ENCODE results near the gene TMEM51.
"Not testable (repeated sequence)": the region's sequence is repeated elsewhere in the genome, so short reads cannot be mapped to it uniquely, and the experiment has no call there.

TMEM51 gene

DNA sequence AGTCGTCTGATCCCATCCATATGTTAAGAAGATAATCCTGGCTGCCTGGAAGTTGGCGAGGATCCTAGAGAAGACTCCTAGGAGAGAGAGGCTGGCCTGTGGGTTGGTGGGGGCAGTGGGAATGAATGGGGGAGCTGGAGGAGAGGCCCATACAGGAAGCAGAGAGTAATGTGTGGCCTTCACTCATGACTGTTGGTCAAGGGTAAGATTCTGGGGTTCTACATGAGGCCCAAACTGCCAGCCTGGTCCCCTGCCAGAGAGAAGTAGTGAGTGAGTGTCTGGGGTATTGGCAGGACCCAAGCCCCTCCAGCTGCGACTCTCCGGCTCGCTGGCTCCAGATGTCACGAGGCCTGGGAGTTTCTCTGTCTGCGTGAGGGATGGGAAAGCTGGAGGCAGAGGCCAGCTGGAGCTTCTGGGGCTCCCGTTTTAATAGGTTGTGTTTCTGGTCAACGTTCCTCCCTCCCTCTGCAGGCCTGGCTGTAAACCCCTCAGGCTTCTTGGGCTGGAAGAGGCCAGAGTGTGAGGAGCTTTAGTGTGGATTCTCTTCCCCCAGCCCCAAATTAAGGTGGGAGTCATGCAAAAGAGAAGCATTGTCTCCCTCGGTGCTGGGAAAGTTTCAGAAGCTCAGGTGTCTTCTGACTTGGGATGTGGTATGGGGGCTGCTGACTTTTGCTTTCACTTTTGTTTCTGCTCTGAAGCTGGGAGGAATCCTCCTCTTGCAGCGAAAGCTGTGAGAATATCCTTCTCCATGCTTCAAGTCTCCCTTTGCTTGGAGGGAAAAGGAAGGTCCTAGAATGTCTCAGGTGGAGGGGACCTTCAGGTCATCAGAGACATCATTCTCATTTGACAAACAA lies 2.6 kb downstream of the TMEM51 start:
- DNase-seq = no peak

DNA sequence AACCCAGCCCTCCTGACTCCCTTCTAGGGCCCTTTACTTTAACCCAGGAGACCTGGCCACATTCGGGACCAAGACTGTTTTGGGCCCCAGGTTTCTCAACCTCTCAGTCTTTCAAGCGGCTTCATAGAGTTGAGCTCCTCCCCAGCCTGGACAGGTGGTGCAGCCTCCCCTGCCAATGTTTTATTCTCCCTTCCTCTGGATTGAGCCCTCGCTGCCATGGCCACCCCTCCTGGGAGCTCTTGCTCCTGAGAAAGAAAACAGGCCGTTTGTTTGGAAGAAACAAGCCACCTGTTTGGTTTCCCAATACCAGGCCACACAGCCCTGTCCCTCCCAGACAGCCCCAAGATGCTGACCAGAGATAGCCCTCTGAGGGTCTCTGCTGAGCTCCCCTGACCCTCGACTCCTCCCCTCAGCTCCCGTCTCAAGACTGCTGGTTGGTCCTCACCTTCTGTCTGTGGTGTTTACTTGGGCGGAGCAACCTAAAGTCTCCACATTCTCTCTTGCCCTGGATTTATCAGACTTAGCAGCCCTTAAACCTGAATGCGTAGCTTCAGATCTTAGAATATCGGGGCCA lies 3.3 kb downstream of the TMEM51 start:
- no peak for DNase-seq

DNA sequence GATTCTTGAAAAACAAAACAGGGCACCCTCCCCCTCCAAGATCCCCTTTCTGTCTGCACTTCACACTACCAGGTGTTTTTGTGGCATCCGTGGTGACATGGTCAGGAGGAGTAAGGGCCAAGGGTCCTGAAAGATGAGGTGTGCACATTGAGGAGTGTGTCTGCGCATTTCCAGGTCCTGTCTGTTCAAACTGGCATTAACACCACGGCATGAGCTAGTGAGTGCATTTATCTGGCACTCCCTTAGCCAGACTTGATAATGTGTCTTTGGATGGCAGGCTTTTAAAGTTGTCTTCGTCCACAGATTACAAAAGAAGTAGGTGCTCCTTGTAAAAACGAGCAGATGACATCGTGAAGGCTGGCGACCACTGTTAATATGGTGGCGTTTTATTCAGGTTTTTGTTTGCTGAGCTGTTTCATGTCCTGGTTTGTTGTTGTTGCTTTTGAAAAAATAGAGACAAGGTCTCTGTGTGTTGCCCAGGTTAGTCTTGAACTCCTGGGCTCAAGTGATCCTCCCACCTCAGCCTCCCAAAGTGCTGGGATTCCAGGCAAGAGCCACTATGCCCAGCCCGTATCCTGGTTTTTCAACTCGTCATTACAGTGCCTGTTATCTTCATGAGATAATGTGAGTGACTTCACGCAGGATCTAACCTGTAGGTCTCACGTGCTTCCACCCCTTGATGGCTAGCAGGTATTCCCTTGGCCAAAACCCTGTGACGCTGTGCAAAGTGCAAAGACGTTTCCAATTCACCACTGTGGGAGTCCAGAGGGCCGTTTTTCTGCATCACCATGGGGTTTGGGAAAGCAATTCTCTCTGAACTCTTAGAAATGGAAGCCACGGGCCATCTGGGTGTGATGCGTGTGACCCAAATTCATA lies 4.2 kb downstream of the TMEM51 start:
- DNase-seq = no peak

- no peak for DNase-seq
Measured at GRCh38 chr1:15158506-15159165, 5.1 kb downstream of the TMEM51 start.

DNA sequence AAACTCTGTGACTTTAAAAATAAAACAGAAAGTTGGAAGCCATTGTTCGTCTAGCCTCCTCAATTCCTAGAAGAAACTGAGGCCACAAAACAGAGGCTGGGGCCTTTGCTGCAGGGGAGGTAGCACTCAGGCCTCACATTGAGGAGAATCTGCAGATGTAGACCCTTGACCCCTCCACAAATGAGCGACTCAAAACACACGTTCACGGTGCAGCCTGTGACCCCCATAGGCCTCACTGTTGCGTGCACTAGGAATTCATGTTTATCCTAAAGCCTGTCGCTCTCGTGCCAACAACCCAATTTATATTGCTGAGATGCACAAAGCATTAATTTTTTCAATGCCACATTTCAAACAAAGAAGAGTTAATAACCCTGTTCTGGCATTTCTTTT lies 5.6 kb downstream of the TMEM51 start:
- no peak for DNase-seq

- DNase-seq = no peak
Measured at GRCh38 chr1:15160626-15161025, 7.1 kb downstream of the TMEM51 start.

DNA sequence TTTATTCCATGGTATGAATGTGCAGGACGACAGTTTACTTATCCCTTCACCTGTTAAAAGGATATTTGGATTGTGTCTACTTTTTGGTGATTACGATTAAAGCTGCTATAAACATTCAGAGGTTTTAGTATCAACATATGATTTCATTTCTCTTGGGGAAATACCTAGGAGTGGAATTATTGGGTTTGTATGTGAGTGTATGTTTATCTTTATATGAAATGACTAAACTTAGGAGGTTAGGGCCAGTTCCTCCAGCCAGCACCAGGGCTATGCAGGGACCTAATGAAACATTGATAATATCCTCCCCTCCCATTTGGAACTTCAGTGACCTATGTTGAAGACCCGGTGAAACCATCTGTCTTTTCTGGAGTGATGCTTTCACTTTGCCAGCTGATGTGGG lies 13.8 kb downstream of the TMEM51 start:
- DNase-seq = no peak

- DNase-seq = no peak
Measured at GRCh38 chr1:15168479-15168878, 14.9 kb downstream of the TMEM51 start.

DNA sequence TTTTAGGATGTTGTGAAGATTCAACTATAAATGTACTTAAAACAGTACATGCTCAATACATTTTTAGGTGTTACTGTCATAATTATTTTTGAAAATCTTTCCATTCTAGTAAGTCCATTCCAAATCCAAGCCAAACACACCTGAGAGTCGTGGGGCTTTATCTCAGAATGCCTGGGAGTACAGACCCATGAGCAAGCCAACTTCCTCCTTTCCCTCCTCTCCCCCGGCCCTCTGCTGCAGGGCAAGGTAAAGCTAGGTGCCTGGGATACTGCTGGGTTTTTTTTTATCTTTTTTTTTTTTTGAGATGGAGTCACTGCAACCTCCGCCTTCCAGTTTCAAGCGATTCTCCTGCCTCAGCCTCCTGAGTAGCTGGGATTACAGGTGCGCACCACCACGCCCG lies 16.5 kb downstream of the TMEM51 start:
- DNase-seq = no peak

- DNase-seq = no peak
Measured at GRCh38 chr1:15171271-15171908, 17.8 kb downstream of the TMEM51 start.

DNA sequence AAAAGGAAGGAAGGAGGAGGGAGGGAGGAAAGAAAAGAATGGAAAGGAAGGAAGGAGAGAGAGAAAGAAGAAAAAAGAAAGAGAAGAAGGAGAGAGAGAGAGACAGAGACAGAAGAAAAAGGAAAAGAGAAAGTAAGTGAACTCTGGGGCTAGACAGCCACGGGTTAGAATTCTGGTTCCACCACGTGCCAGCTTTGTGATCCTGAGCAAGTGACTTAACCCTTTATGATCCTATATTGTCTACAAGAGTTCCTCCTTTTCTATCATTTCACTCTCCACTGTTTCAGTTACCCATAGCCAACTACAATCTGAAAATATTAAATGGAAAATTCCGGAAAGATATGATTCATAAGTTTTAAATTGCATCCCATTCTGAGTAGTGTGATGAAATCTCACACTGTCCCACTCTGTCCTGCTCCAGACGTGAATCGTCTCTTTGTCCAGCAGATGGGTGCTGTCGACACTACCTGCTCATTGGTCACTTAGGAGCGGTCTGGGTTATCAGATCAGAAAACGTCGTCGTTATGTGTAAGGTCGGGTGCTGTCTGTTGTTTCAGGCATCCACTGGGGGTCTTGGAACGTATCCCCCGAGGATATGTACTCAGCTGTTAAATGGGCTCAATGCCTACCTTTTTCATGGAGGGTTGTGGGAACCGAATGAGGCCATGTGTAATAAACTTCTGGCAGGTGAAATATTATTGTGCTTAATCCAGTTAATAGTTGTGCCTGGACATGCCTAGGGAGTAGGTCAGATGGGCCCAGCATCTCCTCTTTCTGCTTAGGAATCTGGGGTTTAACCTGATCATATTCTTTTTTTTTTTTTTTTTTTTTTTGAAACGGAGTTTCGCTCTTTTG lies 19.1 kb downstream of the TMEM51 start:
- DNase-seq = no peak

GRCh38 chr1:15173863-15174614 lies 20.5 kb downstream of the TMEM51 start:
- DNase-seq = no peak

GRCh38 chr1:15174615-15174983 lies 21.1 kb downstream of the TMEM51 start:
- DNase-seq = no peak

GRCh38 chr1:15175324-15176094 lies 22.0 kb downstream of the TMEM51 start:
- not testable (repeated sequence) for DNase-seq

- DNase-seq = no peak
Measured at GRCh38 chr1:15176120-15176519, 22.6 kb downstream of the TMEM51 start.

DNA sequence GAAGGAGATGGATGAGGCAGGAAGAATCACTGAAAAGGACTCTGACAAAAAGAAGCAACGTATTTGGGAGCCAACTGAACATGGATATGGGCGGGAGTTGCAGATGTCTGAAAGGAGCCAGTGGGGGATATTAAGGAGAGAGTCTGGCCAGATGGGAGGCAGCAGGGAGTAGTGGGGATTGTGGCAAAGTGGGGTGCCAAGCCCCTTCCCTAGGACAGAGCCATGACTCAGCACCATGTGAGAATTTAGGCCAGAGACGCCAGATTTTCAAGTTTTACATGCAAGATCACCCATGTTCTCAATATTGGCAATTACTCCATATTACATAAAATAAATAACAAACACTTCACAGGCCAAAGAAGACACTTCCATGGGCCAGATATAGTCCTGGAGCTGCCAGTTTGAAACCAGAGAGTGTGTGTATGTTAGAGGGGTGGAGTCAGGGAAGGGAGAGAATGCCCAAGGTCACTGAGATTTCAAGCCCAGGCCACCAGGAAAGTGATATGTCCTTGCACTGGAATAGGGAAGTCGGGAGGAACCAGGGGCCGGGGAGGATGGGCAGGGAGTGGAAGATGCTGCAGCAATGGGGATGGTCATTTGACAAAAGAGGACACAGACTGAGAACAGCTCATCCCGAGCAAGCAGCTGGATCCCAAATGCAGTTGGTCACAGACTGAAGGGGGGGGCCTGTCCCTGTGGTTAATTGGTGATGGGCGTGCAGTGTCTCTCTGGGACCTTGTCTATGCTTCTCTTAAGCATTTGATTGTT lies 23.5 kb downstream of the TMEM51 start:
- no peak for DNase-seq

GRCh38 chr1:15177710-15178166 lies 24.2 kb downstream of the TMEM51 start:
- DNase-seq = no peak

DNA sequence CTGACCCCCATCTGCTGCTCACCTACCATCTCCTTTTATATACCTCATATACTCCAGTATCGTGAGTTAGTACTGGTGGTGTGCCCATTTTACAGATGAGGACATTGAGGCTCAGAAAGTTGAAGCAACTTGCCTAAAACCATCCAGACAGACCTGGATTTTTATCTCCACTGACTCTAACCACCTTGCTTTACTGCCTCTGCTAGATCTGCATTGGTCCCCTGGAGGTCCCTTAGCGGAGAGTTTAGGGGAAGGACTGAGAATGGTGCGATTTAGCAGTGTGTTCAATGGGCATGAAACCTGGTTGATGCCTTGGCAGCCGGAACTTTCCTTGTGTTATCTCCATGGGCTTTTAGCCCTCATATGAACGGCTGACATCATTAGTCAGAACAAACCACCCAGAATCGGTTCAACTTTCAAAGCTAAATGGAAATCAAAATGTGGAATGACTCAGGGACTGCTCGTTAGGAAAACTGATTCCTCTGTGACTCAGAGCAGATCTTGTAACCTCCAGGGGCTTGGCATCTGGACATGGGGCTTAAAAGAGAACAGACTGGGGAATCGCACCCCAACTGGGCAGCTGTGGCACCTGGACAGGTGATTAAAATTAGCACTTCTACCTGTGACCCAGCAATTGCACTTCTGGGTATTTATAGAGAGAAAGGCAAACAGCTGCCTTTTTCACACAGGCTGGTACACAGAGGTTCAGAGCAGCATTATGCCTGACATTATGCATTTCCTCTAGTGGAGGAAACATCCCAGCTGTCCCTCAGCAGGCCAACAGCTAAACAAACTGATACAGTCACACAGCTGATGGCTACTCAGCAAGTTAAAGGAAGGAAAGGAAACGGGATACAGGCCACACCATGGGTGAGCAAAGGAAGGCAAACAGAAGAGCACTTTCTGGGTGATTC lies 25.3 kb downstream of the TMEM51 start:
- no peak for DNase-seq

Data from activated effector memory CD4-positive, alpha-beta T cell treated with anti-CD3 and anti-CD28 coated beads, Interleukin-2, amount 50 U/mL, for 16 hours (primary cell).